Measurements from ENCODE around the gene COL24A1. TPM values are rescaled to one million over a fixed set of nuclear protein-coding genes. Genes with fewer than 3 reads are reported as not detected.

COL24A1 gene
- total RNA-seq, 4 donors from 2014 or later: 0.32 to 1.8 (median 0.72) TPM

GRCh38 chr1:85998105-85998855, 158.3 kb downstream of the COL24A1 start:
- Histone ChIP-seq H3K4me1 (no peaks in the 10 kb centered on the region), H3K4me3 (no peak overlapping the region), H3K9me3 (no peaks in the 10 kb centered on the region), H3K27me3 (no peaks in the 10 kb centered on the region), H3K27ac (no peak overlapping the region), H3K36me3 (no peaks in the 10 kb centered on the region)
- no peak for DNase-seq (ENCODE audit: low spot score in 2 of 2)
- TF ChIP-seq POLR2A (IDR thresholded peaks at IDR 0.05) (no peak), POLR2AphosphoS5 (IDR thresholded peaks at IDR 0.05) (no peak), CTCF (IDR thresholded peaks at IDR 0.05) (no peak), EP300 (IDR thresholded peaks at IDR 0.05) (no peak)
- 79% methylated on average over 4 of the region's 4 CpGs for WGBS

- no peak for DNase-seq (ENCODE audit: low spot score in 2 of 2)
- H3K4me1 ChIP-seq: no peaks in the 10 kb centered on the region
- TF ChIP-seq CTCF (IDR thresholded peaks at IDR 0.05): no peak
- no peak for TF ChIP-seq POLR2AphosphoS5 (IDR thresholded peaks at IDR 0.05)
- no peak for TF ChIP-seq EP300 (IDR thresholded peaks at IDR 0.05)
- TF ChIP-seq POLR2A (IDR thresholded peaks at IDR 0.05): no peak
- H3K27ac ChIP-seq: no peak overlapping the region
- no peaks in the 10 kb centered on the region for H3K36me3 ChIP-seq
- H3K4me3 ChIP-seq: no peak overlapping the region
- H3K27me3 ChIP-seq: no peaks in the 10 kb centered on the region
- no peaks in the 10 kb centered on the region for H3K9me3 ChIP-seq
- 14% methylated on average over 2 of the region's 2 CpGs for WGBS
Observed at GRCh38 chr1:85992791-85993190, 163.8 kb downstream of the COL24A1 start.

- DNase-seq (ENCODE audit: low spot score in 2 of 2): no peak
- no peak for TF ChIP-seq CTCF (IDR thresholded peaks at IDR 0.05)
- TF ChIP-seq EP300 (IDR thresholded peaks at IDR 0.05): no peak
- TF ChIP-seq POLR2AphosphoS5 (IDR thresholded peaks at IDR 0.05): no peak
- TF ChIP-seq POLR2A (IDR thresholded peaks at IDR 0.05): no peak
- Histone ChIP-seq H3K4me3 (no peak overlapping the region), H3K36me3 (no peaks in the 10 kb centered on the region), H3K4me1 (no peaks in the 10 kb centered on the region), H3K9me3 (no peaks in the 10 kb centered on the region), H3K27me3 (no peaks in the 10 kb centered on the region), H3K27ac (no peak overlapping the region)
- 89% methylated on average over 1 of the region's 1 CpG for WGBS
Observed at GRCh38 chr1:85991261-85991660, 165.3 kb downstream of the COL24A1 start.

GRCh38 chr1:85984636-85985035, 171.9 kb downstream of the COL24A1 start:
- Histone ChIP-seq H3K36me3 (no peaks in the 10 kb centered on the region), H3K27ac (no peak overlapping the region), H3K27me3 (no peaks in the 10 kb centered on the region), H3K4me3 (no peak overlapping the region), H3K4me1 (no peaks in the 10 kb centered on the region), H3K9me3 (no peaks in the 10 kb centered on the region)
- WGBS: 60% methylated on average over 4 of the region's 4 CpGs
- no peak for DNase-seq (ENCODE audit: low spot score in 2 of 2)
- no peak for TF ChIP-seq CTCF (IDR thresholded peaks at IDR 0.05)

- H3K4me3 ChIP-seq: no peak overlapping the region
- H3K36me3 ChIP-seq: no peaks in the 10 kb centered on the region
- H3K9me3 ChIP-seq: no peaks in the 10 kb centered on the region
- no peak overlapping the region for H3K27ac ChIP-seq
- DNase-seq (ENCODE audit: low spot score in 2 of 2): no peak
- no peaks in the 10 kb centered on the region for H3K4me1 ChIP-seq
- no peaks in the 10 kb centered on the region for H3K27me3 ChIP-seq
- WGBS: 59% methylated on average over 1 of the region's 1 CpG
- TF ChIP-seq EP300 (IDR thresholded peaks at IDR 0.05) (no peak), POLR2A (IDR thresholded peaks at IDR 0.05) (no peak), POLR2AphosphoS5 (IDR thresholded peaks at IDR 0.05) (no peak), CTCF (IDR thresholded peaks at IDR 0.05) (no peak)
Observed at GRCh38 chr1:85983316-85983715, 173.3 kb downstream of the COL24A1 start.
